Measurements from ENCODE around the gene SLX4IP. TPM values are rescaled to one million over a fixed set of nuclear protein-coding genes. Genes with fewer than 3 reads are reported as not detected.

SLX4IP gene
- total RNA-seq, 4 donors from 2014 or later = 2.0 to 3.4 (median 3.3) TPM

DNA sequence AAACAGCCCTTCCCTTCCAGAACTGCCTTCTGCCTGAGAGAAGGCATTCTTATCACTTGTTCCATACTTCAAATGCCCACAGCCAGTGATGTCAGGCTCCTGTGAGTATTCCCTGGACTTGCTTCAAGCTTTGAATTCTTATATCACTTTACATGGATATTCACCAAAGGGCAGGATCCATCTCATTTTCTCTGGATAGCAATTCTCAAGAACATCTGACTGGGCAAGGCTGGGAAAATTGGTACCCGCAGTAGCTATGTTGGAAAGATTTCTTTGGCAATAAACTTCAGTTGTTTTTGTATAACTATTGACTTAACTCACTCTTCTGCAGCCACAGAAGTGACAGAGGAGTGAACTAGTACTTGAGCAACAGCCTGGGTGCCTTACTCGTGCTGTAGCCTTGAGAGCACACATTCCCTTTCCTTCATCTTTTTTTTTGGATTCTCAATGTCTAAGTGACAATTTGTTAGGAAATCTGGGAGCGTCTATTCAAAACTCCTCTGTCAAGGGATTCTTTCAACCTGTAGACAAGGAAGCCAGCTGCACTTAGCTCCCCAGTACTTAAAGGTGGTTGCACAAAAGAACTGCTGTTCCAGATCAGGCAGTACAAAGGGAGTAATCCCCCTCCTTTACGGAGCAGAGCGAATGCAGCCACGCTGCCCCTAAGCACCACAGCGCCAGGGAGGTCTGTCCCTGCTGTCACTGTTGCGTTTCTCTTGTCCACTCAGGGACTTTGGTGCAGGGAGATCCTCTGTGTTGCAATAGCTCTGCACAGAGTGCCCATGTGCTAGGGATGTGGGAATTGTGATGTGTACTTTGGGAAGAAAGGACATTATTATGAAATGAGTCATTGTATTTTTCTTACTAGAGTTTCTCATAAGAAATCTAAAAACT is 169.1 kb downstream of the SLX4IP start:
- ATAC-seq (ENCODE audit: low FRiP score) (peak; percentile 84), DNase-seq (ENCODE audit: low spot score) (no peak)
- no peak for TF ChIP-seq CTCF (IDR thresholded peaks at IDR 0.05)

DNA sequence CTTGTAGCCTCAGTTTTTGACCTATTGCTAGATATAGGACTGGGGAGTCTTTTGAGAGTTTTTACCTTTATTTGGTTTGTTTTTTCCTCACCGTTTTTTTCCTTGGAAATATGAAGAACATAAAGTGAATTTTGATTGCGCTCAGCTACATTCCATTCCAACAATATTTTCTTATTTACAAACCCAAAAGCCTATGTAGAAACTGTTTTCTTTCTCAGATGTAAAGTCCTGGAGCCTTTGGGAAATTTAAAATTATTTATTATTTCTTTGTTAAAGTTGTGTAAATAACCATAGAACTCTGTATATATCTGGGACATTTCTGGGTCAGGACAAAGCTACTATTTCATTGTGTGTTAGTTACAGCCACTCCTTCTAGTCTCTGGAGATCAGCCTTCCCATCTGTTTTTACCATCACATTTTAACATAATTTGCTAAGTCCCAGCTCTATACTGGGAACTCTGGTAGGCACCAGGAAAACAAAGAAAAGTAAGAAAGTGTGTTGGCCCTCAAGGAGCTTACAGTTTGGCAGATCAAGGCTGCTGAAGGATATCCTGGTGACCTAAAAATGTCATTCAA is 169.8 kb downstream of the SLX4IP start:
- TF ChIP-seq CTCF (IDR thresholded peaks at IDR 0.05) = no peak
- DNase-seq (ENCODE audit: low spot score) (no peak), ATAC-seq (ENCODE audit: low FRiP score) (no peak)

- no peak for DNase-seq (ENCODE audit: low spot score)
- no peak for ATAC-seq (ENCODE audit: low FRiP score)
- no peak for TF ChIP-seq CTCF (IDR thresholded peaks at IDR 0.05)
Observed at GRCh38 chr20:10605547-10606195, 170.6 kb downstream of the SLX4IP start.

- no peak for DNase-seq (ENCODE audit: low spot score)
- no peak for TF ChIP-seq CTCF (IDR thresholded peaks at IDR 0.05)
- ATAC-seq (ENCODE audit: low FRiP score) = peak; percentile 25
Observed at GRCh38 chr20:10609276-10609675, 174.2 kb downstream of the SLX4IP start.

DNA sequence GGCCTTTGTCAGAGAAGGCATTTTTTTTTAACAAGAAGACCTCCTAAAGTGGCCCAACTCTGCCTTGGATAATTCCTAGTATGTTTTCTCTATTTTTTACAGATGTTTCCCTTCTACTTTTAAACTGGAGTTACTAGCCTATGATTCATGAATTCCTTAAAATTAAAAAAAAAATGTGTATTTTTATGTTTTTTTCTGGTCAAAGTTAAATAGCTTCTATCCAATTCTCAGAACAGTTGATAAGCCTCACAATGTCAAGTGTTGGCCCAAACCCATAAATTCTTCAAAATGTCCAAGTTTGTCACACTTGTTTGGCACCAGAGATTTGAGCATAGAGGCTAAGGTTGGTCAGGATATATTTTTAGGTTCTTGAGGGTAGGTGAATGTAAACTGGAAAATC is 174.7 kb downstream of the SLX4IP start:
- DNase-seq (ENCODE audit: low spot score) (no peak), ATAC-seq (ENCODE audit: low FRiP score) (peak; percentile 11)
- no peak for TF ChIP-seq CTCF (IDR thresholded peaks at IDR 0.05)

- ATAC-seq (ENCODE audit: low FRiP score) = no peak
- DNase-seq (ENCODE audit: low spot score) = no peak
- no peak for TF ChIP-seq CTCF (IDR thresholded peaks at IDR 0.05)
Observed at GRCh38 chr20:10610251-10610650, 175.1 kb downstream of the SLX4IP start.
